Tibial artery (tissue), 4 donors: ENCODE measurements around the gene JMJD6.
A peak's percentile ranks its signal among the peaks of the same experiment; 100 is the strongest.
"Not testable (repeated sequence)": the region's sequence is repeated elsewhere in the genome, so short reads cannot be mapped to it uniquely, and the experiment has no call there.

Experiments
- DNase-seq, 2 donors: peaks; one replicate each; pipeline ENCODE4 v3.0.0-alpha.2; 2019
- H3K27ac ChIP-seq, 2 donors: fragments of 200-600 bp; sonication (generic) in 1 of 2; 1 replicate in 1 of 2; 2 replicates in 1 of 2; pipeline ENCODE4 v1.5.1; 2018 to 2019; ENCODE audit warnings: mild to moderate bottlenecking in 1 of 2
- H3K27me3 ChIP-seq, 2 donors: fragments of 200-600 bp; sonication (generic) in 1 of 2; one replicate each; pipeline versions ENCODE4 v1.5.1 to v1.6.0; 2016 to 2019
- H3K36me3 ChIP-seq, 3 donors: fragments of 200-600 bp; sonication (generic) in 2 of 3; one replicate each; pipeline ENCODE4 v1.5.1; 2016 to 2019; ENCODE audit warnings: mild to moderate bottlenecking in 2 of 3
- H3K4me1 ChIP-seq, 4 donors: fragments of 200-600 bp; sonication (generic) in 2 of 4; 1 replicate in 3 of 4; 2 replicates in 1 of 4; pipeline ENCODE4 v1.5.1; 2016 to 2019
- H3K4me3 ChIP-seq, 2 donors: fragments of 200-600 bp; sonication (generic) in 1 of 2; 1 replicate in 1 of 2; 2 replicates in 1 of 2; pipeline ENCODE4 v1.5.1; 2018 to 2019; ENCODE audit warnings: mild to moderate bottlenecking in 2 of 2
- H3K9me3 ChIP-seq, 3 donors: fragments of 200-600 bp; sonication (generic) in 1 of 3; one replicate each; pipeline ENCODE4 v1.5.1; 2016 to 2019
- intact Hi-C: fragments of 100-400 bp; cut with DNase I; formaldehyde crosslinking; loops from one replicate; pipeline ENCODE4 v1.15.0; 2023; ENCODE audit warnings: low total_unique reads
- TF ChIP-seq, protein P1 (sequence below), 2 experiments: fragments of 200-600 bp in 1 of 2; fragments of 450-650 bp in 1 of 2; IDR thresholded peaks; one replicate each; pipeline ENCODE4 v1.5.1; 2017 to 2019; ENCODE audit warnings: antibody characterized with exemption in 2 of 2, mild to moderate bottlenecking in 1 of 2, moderate library complexity in 1 of 2

Gene JMJD6

DNA sequence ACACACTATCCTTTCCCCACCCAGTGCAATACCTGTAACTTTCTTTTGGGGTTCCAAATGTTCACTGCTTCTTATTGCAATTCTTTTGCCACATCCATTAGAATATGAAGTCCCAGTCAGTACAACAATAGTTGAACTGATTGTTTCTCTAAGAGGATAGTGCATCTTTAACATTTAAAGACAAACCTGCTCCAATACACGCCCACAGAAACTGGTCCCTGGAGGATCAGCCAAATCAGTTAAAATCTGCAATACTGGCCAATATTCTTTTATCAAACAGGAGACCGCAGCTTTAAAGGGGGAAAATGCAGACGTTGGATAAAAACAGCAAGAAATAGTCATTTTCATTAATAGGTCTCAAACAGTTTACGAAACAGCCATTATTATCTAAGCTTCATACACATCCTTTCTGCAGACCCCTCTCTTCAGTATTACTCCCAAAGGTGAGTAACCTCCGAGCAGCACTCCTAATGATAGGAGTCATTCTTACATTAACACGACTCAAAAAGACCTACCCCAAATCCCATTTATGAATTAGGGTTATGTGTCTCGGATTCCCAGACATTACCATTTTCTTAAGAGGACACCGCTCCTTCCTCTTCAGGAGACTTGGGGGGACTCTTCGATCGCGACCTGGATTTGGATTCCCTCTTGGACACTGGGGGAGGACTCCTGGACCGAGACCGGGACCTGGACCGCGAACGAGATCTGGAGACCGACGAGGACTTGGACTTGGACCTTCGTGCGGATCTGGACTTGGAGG lies 9.4 kb upstream of the JMJD6 start:
- H3K4me1 ChIP-seq: peaks cover 0 to 73% (median 50%) of the 10 kb centered on the region in 4 donors
- no peaks in the 10 kb centered on the region for H3K27me3 ChIP-seq
- H3K27ac ChIP-seq: peak overlapping the region; percentile 97 to 100
- peak overlapping the region; percentile 89 to 99 for H3K4me3 ChIP-seq
- intact Hi-C loops: loop anchor here (10.0 kb wide), 1 partner anchor 1221 kb away; the partner anchor contains the start of genes CASKIN2 and TSEN54
- TF ChIP-seq, protein P1, sequence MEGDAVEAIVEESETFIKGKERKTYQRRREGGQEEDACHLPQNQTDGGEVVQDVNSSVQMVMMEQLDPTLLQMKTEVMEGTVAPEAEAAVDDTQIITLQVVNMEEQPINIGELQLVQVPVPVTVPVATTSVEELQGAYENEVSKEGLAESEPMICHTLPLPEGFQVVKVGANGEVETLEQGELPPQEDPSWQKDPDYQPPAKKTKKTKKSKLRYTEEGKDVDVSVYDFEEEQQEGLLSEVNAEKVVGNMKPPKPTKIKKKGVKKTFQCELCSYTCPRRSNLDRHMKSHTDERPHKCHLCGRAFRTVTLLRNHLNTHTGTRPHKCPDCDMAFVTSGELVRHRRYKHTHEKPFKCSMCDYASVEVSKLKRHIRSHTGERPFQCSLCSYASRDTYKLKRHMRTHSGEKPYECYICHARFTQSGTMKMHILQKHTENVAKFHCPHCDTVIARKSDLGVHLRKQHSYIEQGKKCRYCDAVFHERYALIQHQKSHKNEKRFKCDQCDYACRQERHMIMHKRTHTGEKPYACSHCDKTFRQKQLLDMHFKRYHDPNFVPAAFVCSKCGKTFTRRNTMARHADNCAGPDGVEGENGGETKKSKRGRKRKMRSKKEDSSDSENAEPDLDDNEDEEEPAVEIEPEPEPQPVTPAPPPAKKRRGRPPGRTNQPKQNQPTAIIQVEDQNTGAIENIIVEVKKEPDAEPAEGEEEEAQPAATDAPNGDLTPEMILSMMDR (IDR thresholded peaks at IDR 0.05): no peak
- no peak for DNase-seq
- no peaks in the 10 kb centered on the region for H3K9me3 ChIP-seq
- peaks cover 41 to 55% (median 51%) of the 10 kb centered on the region in 3 donors for H3K36me3 ChIP-seq

- DNase-seq: no peak
- peak overlapping the region; percentile 89 to 99 for H3K4me3 ChIP-seq
- no peaks in the 10 kb centered on the region for H3K27me3 ChIP-seq
- H3K9me3 ChIP-seq: no peaks in the 10 kb centered on the region
- peak overlapping the region; percentile 97 to 100 for H3K27ac ChIP-seq
- TF ChIP-seq, protein P1 (IDR thresholded peaks at IDR 0.05): no peak
- peaks cover 44 to 62% (median 51%) of the 10 kb centered on the region in 3 donors for H3K36me3 ChIP-seq
- H3K4me1 ChIP-seq: peaks cover 0 to 72% (median 49%) of the 10 kb centered on the region in 4 donors
- intact Hi-C loops: loop anchor here (10.0 kb wide), 1 partner anchor 1220 kb away; the partner anchor contains the start of genes CASKIN2 and TSEN54
Measured at GRCh38 chr17:76735006-76735405, 8.6 kb upstream of the JMJD6 start.

DNA sequence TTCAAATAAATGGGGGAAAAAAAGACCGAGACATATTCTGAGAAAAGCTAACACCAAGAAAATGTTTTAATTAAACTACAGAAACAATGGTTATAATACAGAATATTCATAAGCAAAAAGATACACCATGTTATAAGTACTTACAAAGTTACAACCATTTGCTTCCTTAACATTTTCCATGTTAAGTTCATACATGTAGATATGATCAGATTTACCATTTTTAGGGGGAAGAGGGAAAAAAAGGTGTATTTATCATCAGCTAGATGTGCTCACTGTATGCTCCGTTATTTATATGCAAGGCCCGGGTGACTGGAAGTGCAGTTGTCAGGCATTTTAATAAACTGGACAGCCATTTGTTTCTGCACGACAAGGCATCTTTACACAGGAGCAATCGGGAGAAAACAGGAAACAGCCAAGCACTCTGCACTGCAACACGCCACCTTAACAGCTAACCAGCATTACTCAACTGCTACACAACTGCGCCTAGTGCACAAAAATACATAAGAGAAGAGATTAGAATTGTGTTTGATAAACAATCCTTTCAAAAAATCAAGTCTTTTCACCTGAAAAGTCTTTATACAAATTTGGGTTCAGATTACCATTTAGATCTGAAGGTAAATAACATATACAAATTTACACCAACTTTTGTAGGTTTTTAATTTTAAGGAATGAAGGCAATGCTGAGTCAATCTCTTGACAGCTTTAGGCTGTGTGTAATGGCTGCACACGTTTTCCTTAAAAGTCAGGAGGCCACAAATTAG lies 7.9 kb upstream of the JMJD6 start:
- TF ChIP-seq, protein P1 (IDR thresholded peaks at IDR 0.05): no peak
- intact Hi-C loops: loop anchor here (10.0 kb wide), 1 partner anchor 1219 kb away; the partner anchor contains the start of genes CASKIN2 and TSEN54

DNA sequence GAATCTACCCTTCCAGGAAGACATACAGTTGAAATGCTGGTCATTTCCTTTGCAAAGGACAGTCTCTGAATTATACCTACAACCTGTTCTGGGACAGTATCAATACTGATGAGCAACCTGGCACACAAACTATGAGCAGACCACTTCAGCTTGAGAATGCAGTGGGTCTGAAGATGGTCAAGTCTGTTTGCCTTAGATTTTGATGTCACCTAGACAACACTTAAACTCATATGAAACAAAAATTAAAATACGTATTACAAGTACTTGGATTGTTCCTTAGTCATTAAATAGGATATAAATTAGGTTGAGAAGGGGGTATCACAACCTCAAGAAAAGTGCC lies 7.2 kb upstream of the JMJD6 start:
- intact Hi-C loops: loop anchor here (10.0 kb wide), 1 partner anchor 1219 kb away; the partner anchor contains the start of genes CASKIN2 and TSEN54
- Histone ChIP-seq H3K27me3 (no peaks in the 10 kb centered on the region), H3K27ac (peak overlapping the region in 1 of 2 donors; percentile 97), H3K9me3 (no peaks in the 10 kb centered on the region), H3K36me3 (peaks cover 44 to 63% (median 51%) of the 10 kb centered on the region in 3 donors), H3K4me1 (peaks cover 0 to 72% (median 43%) of the 10 kb centered on the region in 4 donors), H3K4me3 (no peak overlapping the region)
- no peak for DNase-seq
- TF ChIP-seq, protein P1 (IDR thresholded peaks at IDR 0.05): no peak

More for the DNA sequence above, 7.9 kb upstream of the JMJD6 start:
- Histone ChIP-seq H3K9me3 (no peaks in the 10 kb centered on the region), H3K36me3 (peaks cover 44 to 63% (median 51%) of the 10 kb centered on the region in 3 donors), H3K27ac (peak overlapping the region; percentile 97 to 100), H3K4me3 (peak overlapping the region; percentile 89 to 99), H3K27me3 (no peaks in the 10 kb centered on the region), H3K4me1 (peaks cover 0 to 72% (median 46%) of the 10 kb centered on the region in 4 donors)
- no peak for DNase-seq

DNA sequence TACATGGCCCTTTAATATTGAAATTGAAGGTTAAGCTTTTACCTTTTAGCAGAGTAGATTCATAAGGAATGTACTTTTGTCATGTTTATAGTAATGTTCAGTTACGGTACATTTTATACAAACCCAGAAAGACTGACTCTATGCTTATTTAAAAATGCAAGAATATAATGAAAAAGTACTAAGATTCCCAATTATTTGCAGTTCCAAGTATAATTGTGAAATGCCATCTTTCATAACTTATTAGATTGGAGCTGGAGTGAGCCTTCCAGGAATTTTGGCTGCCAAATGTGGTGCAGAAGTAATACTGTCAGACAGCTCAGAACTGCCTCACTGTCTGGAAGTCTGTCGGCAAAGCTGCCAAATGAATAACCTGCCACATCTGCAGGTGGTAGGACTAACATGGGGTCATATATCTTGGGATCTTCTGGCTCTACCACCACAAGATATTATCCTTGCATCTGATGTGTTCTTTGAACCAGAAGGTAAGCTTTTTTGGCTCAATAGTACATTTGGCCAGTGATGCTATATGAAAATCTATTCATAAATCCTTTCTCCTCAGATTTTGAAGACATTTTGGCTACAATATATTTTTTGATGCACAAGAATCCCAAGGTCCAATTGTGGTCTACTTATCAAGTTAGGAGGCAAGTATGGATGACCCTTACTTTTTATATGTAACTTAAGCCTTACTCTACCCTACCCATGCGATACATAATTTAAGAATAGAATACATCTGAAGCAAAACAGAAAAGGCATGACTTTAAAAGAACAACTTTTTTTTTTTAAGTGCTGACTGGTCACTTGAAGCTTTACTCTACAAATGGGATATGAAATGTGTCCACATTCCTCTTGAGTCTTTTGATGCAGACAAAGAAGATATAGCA lies 6.6 kb upstream of the JMJD6 start:
- DNase-seq: peak in 1 of 2 donors; percentile 51
- intact Hi-C loops: loop anchor here (10.0 kb wide), 1 partner anchor 1218 kb away; the partner anchor contains the start of genes CASKIN2 and TSEN54
- H3K27me3 ChIP-seq: no peaks in the 10 kb centered on the region
- TF ChIP-seq, protein P1 (IDR thresholded peaks at IDR 0.05): no peak
- H3K4me3 ChIP-seq: no peak overlapping the region
- H3K9me3 ChIP-seq: no peaks in the 10 kb centered on the region
- peaks cover 44 to 63% (median 51%) of the 10 kb centered on the region in 3 donors for H3K36me3 ChIP-seq
- H3K27ac ChIP-seq: peak overlapping the region in 1 of 2 donors; percentile 97
- peaks cover 0 to 76% (median 42%) of the 10 kb centered on the region in 4 donors for H3K4me1 ChIP-seq

DNA sequence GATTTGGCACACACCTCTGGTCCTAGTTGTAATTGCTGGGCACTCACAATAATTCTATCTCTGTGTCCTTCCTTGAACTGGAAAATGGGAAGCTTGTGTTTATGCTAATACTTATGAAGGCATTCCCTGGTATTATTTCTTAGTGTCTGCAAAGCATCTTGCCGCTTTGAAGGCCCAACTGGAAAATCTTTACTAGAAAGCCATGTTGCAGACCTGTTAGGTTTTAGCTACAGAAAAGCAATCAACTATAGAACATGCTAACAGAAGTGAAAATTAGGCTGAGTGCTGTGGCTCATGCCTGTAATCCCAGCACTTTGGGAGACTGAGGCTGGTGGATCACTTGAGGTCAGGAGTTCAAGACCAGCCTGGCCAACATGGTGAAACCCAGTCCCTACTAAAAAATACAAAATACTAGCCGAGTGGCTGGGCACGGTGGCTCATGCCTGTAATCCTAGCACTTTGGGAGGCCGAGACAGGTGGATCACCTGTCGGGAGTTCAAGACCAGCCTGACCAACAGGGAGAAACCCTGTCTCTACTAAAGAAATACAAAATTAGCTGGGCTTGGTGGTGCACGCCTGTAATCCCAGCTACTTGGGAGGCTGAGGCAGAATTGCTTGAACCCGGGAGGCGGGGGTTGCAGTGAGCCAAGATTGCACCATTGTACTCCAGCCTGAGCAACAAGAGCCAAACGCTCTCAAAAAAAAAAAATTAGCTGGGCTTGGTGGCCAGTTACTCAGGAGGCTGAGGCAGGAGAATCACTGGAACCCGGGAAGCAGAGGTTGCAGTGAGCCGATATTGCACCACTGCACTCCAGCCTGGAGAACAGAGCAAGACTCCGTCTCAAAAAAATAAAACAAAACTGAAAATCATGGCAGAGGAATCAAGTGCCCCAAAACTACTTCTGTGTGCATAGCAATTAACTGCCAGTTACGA lies 5.7 kb upstream of the JMJD6 start:
- not testable (repeated sequence) for H3K27me3 ChIP-seq
- intact Hi-C loops: loop anchor here (10.0 kb wide), 1 partner anchor 1217 kb away; the partner anchor contains the start of genes CASKIN2 and TSEN54
- H3K36me3 ChIP-seq: peaks cover 44 to 63% (median 51%) of the 10 kb centered on the region in 3 donors

More for the DNA sequence above, 5.7 kb upstream of the JMJD6 start:
- H3K27ac ChIP-seq, DNase-seq, H3K9me3 ChIP-seq, H3K4me3 ChIP-seq: not testable (repeated sequence)
- peaks cover 0 to 83% (median 50%) of the 10 kb centered on the region in 4 donors for H3K4me1 ChIP-seq
